OCI-LY7 (cell line): ENCODE data around the gene ETFB.

Source experiments
- EZH2phosphoT487 ChIP-seq: fragments of 200-600 bp; sonication (generic); IDR thresholded peaks from 2 replicates; pipeline ENCODE4 v1.6.1; 2018; ENCODE audit warnings: low read depth, borderline replicate concordance, mild to moderate bottlenecking, mixed run types, antibody characterized with exemption, low read length, moderate library complexity, mixed read lengths
- TF ChIP-seq, protein P1 (sequence below): fragments of 200-600 bp; sonication (generic); conservative IDR thresholded peaks from 2 replicates; pipeline ENCODE4 v1.5.1; 2014; ENCODE audit warnings: mild to moderate bottlenecking, antibody characterized with exemption, low read length, moderate library complexity, mixed read lengths

DNA sequence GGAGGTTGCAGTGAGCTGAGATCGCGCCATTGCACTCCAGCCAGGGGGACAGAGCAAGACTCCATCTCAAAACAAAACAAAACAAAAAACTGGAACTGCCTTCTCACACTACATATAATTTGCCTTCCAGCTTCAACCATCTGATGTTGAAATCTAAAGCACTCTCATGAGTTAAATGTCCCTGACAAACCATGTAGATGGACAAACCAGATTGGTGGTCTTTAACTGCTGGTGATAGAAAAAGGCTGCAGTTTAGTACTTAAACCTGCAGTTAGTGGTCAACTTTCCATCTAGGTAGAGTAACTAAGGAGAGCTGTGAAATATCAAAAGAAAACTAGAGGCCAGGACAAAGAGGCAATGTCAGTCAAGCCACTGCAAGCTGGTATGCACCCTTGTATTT lies 30.0 kb upstream of the ETFB start:
- TF ChIP-seq, protein P1, sequence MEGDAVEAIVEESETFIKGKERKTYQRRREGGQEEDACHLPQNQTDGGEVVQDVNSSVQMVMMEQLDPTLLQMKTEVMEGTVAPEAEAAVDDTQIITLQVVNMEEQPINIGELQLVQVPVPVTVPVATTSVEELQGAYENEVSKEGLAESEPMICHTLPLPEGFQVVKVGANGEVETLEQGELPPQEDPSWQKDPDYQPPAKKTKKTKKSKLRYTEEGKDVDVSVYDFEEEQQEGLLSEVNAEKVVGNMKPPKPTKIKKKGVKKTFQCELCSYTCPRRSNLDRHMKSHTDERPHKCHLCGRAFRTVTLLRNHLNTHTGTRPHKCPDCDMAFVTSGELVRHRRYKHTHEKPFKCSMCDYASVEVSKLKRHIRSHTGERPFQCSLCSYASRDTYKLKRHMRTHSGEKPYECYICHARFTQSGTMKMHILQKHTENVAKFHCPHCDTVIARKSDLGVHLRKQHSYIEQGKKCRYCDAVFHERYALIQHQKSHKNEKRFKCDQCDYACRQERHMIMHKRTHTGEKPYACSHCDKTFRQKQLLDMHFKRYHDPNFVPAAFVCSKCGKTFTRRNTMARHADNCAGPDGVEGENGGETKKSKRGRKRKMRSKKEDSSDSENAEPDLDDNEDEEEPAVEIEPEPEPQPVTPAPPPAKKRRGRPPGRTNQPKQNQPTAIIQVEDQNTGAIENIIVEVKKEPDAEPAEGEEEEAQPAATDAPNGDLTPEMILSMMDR = no peak
- no peak for TF ChIP-seq EZH2phosphoT487
